GM23338 (cell line): ENCODE measurements around the gene GRIP2. TPM values are rescaled to one million over a fixed set of nuclear protein-coding genes. Genes with fewer than 3 reads are reported as not detected.
A peak's percentile ranks its signal among the peaks of the same experiment; 100 is the strongest.

Experiments
- ATAC-seq: fragments of 200-7000 bp; cut with Tn5 transposase; 3 replicates; pipeline ENCODE4 v1.9.1; 2020
- DNase-seq: peaks from one replicate; pipeline ENCODE4 v3.0.0-alpha.2; 2015; ENCODE audit warnings: low spot score
- H2AFZ ChIP-seq: fragments of 200-600 bp; sonication (generic); 2 replicates; pipeline ENCODE4 v1.8.0; 2016; ENCODE audit warnings: antibody characterized with exemption, mild to moderate bottlenecking, moderate library complexity
- H3F3A ChIP-seq: fragments of 200-600 bp; sonication (generic); replicated peaks from 2 replicates; pipeline ENCODE4 v1.8.0; 2017; ENCODE audit warnings: antibody characterized with exemption, mixed run types, low read depth
- H3K27ac ChIP-seq: fragments of 200-600 bp; sonication (generic); 2 replicates; pipeline ENCODE4 v1.6.1; 2016; ENCODE audit warnings: low read depth
- H3K27me3 ChIP-seq: fragments of 200-600 bp; sonication (generic); 2 replicates; pipeline ENCODE4 v1.8.0; 2016; ENCODE audit warnings: mild to moderate bottlenecking, mixed run types, moderate library complexity; ENCODE audit not compliant: insufficient read depth
- H3K36me3 ChIP-seq: fragments of 200-600 bp; sonication (generic); 2 replicates; pipeline ENCODE4 v1.8.0; 2016; ENCODE audit warnings: mild to moderate bottlenecking; ENCODE audit not compliant: insufficient read depth
- H3K4me1 ChIP-seq: fragments of 200-600 bp; sonication (generic); 2 replicates; pipeline ENCODE4 v1.8.0; 2016; ENCODE audit warnings: mild to moderate bottlenecking, moderate library complexity; ENCODE audit not compliant: insufficient read depth
- H3K4me2 ChIP-seq: fragments of 200-600 bp; sonication (generic); 2 replicates; pipeline ENCODE4 v1.7.1; 2017; ENCODE audit warnings: mixed run types
- H3K4me3 ChIP-seq: fragments of 200-600 bp; sonication (generic); 2 replicates; pipeline ENCODE4 v1.6.1; 2016; ENCODE audit warnings: mixed run types
- H3K79me2 ChIP-seq: fragments of 200-600 bp; sonication (generic); replicated peaks from 2 replicates; pipeline ENCODE4 v1.8.0; 2017; ENCODE audit warnings: mild to moderate bottlenecking; ENCODE audit not compliant: insufficient read depth
- H3K9me2 ChIP-seq: fragments of 200-600 bp; sonication (generic); 2 replicates; pipeline ENCODE4 v1.8.0; 2017; ENCODE audit not compliant: insufficient read depth
- H4K20me1 ChIP-seq: fragments of 200-600 bp; sonication (generic); replicated peaks from 2 replicates; pipeline ENCODE4 v1.8.0; 2017; ENCODE audit warnings: mild to moderate bottlenecking; ENCODE audit not compliant: insufficient read depth
- H3K27ac Mint-ChIP-seq: 2 replicates; pipeline ENCODE4 v1.8.0; 2020; ENCODE audit warnings: inconsistent platforms, mild to moderate bottlenecking, moderate library complexity, mixed read lengths
- H3K27me3 Mint-ChIP-seq: 3 replicates; pipeline ENCODE4 v1.8.0; 2022; ENCODE audit warnings: low read depth, mild to moderate bottlenecking, moderate library complexity, mixed read lengths, inconsistent platforms; ENCODE audit not compliant: insufficient read depth, poor library complexity
- H3K36me3 Mint-ChIP-seq: 3 replicates; pipeline ENCODE4 v1.8.0; 2021; ENCODE audit warnings: low read depth, mild to moderate bottlenecking, inconsistent platforms, moderate library complexity, mixed read lengths
- H3K4me1 Mint-ChIP-seq: 3 replicates; pipeline ENCODE4 v1.8.0; 2020; ENCODE audit warnings: mild to moderate bottlenecking, inconsistent platforms, mixed read lengths
- H3K4me3 Mint-ChIP-seq: 3 replicates; pipeline ENCODE4 v1.8.0; 2021; ENCODE audit warnings: moderate library complexity, mild to moderate bottlenecking, inconsistent platforms, mixed read lengths
- H3K9me3 Mint-ChIP-seq: 3 replicates; pipeline ENCODE4 v1.8.0; 2020; ENCODE audit warnings: moderate library complexity, mild to moderate bottlenecking, inconsistent platforms, mixed read lengths
- CREB1 ChIP-seq: fragments of 250-450 bp; sonication (Bioruptor Pico); IDR thresholded peaks from 2 replicates; pipeline ENCODE4 v1.5.0; 2020; ENCODE audit warnings: low read depth, mild to moderate bottlenecking, moderate library complexity
- EZH2 ChIP-seq: fragments of 200-600 bp; sonication (generic); IDR thresholded peaks from one replicate; pipeline ENCODE4 v1.8.0; 2017; ENCODE audit warnings: antibody characterized with exemption, mild to moderate bottlenecking, low read depth; ENCODE audit not compliant: unreplicated experiment
- JUNB ChIP-seq: IDR thresholded peaks from one replicate; pipeline ENCODE4 v1.6.1; 2016; ENCODE audit warnings: antibody characterized with exemption; ENCODE audit not compliant: unreplicated experiment
- NANOG ChIP-seq: IDR thresholded peaks from 2 replicates; pipeline ENCODE4 v1.6.1; 2016; ENCODE audit warnings: antibody characterized with exemption, borderline replicate concordance
- ZNF114 ChIP-seq: fragments of 250-450 bp; sonication (Bioruptor Pico); IDR thresholded peaks from 2 replicates; pipeline ENCODE4 v1.5.0; 2020; ENCODE audit warnings: mild to moderate bottlenecking, moderate library complexity
- ZNF331 ChIP-seq: fragments of 250-450 bp; sonication (Bioruptor Pico); IDR thresholded peaks from 2 replicates; pipeline ENCODE4 v1.5.0; 2020; ENCODE audit warnings: low read depth, mild to moderate bottlenecking, moderate library complexity
- polyA plus RNA-seq: library from polyadenylated mRNA; unstranded; fragments of >200 nt; fragmentation: Nextera tagmentation; extraction: Ambion mirVana; gene quantifications from 2 replicates; pipeline ENCODE4 v1.2.1, GENCODE V29; 2016
- total RNA-seq: library from RNA; depleted of rRNA; stranded (reverse); fragments of >200 nt; shearing (Covaris generic); gene quantifications from 2 replicates; pipeline ENCODE4 v1.2.3, GENCODE V29; 2014
- TF ChIP-seq, protein P1 (sequence below): IDR thresholded peaks from 2 replicates; pipeline ENCODE4 v1.6.1; 2016; ENCODE audit warnings: antibody characterized with exemption
- TF ChIP-seq, protein P2 (sequence below): IDR thresholded peaks from one replicate; pipeline ENCODE4 v1.6.1; 2018; ENCODE audit warnings: antibody characterized with exemption; ENCODE audit not compliant: unreplicated experiment
- TF ChIP-seq, protein P3 (sequence below): fragments of 250-450 bp; sonication (Bioruptor Pico); IDR thresholded peaks from 2 replicates; pipeline ENCODE4 v1.5.0; 2020; ENCODE audit warnings: mild to moderate bottlenecking, moderate library complexity

The GRIP2 gene
- total and polyA plus RNA-seq, 2 experiments from 2014 or later = 3.6 to 5.8 TPM

- TF ChIP-seq CREB1 (CRISPR knock-in tag) (no peak), NANOG (no peak), JUNB (no peak), EZH2 (no peak), ZNF114 (CRISPR knock-in tag) (no peak)
- TF ChIP-seq, protein P1, sequence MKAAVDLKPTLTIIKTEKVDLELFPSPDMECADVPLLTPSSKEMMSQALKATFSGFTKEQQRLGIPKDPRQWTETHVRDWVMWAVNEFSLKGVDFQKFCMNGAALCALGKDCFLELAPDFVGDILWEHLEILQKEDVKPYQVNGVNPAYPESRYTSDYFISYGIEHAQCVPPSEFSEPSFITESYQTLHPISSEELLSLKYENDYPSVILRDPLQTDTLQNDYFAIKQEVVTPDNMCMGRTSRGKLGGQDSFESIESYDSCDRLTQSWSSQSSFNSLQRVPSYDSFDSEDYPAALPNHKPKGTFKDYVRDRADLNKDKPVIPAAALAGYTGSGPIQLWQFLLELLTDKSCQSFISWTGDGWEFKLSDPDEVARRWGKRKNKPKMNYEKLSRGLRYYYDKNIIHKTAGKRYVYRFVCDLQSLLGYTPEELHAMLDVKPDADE = no peak
- TF ChIP-seq, protein P2, sequence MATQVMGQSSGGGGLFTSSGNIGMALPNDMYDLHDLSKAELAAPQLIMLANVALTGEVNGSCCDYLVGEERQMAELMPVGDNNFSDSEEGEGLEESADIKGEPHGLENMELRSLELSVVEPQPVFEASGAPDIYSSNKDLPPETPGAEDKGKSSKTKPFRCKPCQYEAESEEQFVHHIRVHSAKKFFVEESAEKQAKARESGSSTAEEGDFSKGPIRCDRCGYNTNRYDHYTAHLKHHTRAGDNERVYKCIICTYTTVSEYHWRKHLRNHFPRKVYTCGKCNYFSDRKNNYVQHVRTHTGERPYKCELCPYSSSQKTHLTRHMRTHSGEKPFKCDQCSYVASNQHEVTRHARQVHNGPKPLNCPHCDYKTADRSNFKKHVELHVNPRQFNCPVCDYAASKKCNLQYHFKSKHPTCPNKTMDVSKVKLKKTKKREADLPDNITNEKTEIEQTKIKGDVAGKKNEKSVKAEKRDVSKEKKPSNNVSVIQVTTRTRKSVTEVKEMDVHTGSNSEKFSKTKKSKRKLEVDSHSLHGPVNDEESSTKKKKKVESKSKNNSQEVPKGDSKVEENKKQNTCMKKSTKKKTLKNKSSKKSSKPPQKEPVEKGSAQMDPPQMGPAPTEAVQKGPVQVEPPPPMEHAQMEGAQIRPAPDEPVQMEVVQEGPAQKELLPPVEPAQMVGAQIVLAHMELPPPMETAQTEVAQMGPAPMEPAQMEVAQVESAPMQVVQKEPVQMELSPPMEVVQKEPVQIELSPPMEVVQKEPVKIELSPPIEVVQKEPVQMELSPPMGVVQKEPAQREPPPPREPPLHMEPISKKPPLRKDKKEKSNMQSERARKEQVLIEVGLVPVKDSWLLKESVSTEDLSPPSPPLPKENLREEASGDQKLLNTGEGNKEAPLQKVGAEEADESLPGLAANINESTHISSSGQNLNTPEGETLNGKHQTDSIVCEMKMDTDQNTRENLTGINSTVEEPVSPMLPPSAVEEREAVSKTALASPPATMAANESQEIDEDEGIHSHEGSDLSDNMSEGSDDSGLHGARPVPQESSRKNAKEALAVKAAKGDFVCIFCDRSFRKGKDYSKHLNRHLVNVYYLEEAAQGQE = no peak
Measured at GRCh38 chr3:14518432-14518802, 21.7 kb downstream of the GRIP2 start (continued).

DNA sequence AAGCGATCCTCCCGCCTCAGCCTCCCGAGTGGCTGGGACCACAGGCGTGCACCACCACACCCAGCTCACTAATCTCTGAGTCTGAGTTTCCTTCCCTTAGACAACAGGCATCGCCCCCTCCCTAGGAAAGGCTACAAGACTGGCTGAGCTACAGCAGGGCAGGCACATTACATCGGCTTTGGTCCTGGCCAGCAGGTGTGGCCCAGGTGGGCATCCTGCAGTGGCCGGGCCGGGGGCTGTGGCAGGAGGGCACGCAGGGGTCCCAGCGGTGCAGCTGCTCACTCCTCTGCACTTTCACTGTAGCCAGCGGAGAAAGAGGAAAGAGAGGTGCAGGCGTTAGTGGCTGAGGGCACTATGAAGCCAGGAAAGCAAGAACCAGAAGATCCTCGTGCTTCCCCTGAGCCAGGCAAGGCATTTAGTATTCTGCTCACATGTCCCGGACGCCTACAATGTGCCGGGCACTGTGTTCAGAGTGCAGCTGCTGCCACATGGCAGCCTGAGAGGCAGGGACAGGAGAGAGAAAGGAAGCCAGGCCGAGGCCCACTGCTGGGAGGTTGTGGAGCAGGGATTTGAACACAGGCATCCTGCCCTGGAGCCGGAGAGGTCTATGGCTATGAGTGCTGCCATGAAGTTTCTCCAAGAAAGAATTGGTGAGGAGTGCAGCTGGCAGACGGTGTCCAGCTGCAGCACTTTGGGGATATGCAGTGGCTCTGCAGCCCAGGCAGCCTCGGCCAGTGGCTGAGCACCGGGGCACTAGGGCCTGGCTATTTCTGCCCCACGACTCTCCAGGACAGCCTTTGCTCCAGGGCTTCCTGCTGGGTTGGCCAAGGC is 22.3 kb downstream of the GRIP2 start:
- Mint-ChIP-seq H3K4me1 (peaks cover 6% of the 10 kb centered on the region), H3K27ac (no peak overlapping the region), H3K27me3 (peaks cover 9% of the 10 kb centered on the region), H3K36me3 (no peaks in the 10 kb centered on the region), H3K9me3 (no peaks in the 10 kb centered on the region), H3K4me3 (no peak overlapping the region)
- ATAC-seq = peak; percentile 19; the same call in 2 of the 3 replicates
- Histone ChIP-seq H2AFZ (no peak overlapping the region), H3K36me3 (no peaks in the 10 kb centered on the region), H3K79me2 (no peaks in the 10 kb centered on the region), H3K27me3 (no peaks in the 10 kb centered on the region), H3K4me2 (no peak overlapping the region), H3K27ac (no peak overlapping the region), H3K9me2 (no peaks in the 10 kb centered on the region), H3K4me1 (no peaks in the 10 kb centered on the region), H4K20me1 (no peaks in the 10 kb centered on the region), H3K4me3 (no peak overlapping the region), H3F3A (no peaks in the 10 kb centered on the region)
- no peak for DNase-seq
- TF ChIP-seq ZNF331 (CRISPR knock-in tag) = no peak
- TF ChIP-seq JUNB = no peak
- TF ChIP-seq, protein P3, sequence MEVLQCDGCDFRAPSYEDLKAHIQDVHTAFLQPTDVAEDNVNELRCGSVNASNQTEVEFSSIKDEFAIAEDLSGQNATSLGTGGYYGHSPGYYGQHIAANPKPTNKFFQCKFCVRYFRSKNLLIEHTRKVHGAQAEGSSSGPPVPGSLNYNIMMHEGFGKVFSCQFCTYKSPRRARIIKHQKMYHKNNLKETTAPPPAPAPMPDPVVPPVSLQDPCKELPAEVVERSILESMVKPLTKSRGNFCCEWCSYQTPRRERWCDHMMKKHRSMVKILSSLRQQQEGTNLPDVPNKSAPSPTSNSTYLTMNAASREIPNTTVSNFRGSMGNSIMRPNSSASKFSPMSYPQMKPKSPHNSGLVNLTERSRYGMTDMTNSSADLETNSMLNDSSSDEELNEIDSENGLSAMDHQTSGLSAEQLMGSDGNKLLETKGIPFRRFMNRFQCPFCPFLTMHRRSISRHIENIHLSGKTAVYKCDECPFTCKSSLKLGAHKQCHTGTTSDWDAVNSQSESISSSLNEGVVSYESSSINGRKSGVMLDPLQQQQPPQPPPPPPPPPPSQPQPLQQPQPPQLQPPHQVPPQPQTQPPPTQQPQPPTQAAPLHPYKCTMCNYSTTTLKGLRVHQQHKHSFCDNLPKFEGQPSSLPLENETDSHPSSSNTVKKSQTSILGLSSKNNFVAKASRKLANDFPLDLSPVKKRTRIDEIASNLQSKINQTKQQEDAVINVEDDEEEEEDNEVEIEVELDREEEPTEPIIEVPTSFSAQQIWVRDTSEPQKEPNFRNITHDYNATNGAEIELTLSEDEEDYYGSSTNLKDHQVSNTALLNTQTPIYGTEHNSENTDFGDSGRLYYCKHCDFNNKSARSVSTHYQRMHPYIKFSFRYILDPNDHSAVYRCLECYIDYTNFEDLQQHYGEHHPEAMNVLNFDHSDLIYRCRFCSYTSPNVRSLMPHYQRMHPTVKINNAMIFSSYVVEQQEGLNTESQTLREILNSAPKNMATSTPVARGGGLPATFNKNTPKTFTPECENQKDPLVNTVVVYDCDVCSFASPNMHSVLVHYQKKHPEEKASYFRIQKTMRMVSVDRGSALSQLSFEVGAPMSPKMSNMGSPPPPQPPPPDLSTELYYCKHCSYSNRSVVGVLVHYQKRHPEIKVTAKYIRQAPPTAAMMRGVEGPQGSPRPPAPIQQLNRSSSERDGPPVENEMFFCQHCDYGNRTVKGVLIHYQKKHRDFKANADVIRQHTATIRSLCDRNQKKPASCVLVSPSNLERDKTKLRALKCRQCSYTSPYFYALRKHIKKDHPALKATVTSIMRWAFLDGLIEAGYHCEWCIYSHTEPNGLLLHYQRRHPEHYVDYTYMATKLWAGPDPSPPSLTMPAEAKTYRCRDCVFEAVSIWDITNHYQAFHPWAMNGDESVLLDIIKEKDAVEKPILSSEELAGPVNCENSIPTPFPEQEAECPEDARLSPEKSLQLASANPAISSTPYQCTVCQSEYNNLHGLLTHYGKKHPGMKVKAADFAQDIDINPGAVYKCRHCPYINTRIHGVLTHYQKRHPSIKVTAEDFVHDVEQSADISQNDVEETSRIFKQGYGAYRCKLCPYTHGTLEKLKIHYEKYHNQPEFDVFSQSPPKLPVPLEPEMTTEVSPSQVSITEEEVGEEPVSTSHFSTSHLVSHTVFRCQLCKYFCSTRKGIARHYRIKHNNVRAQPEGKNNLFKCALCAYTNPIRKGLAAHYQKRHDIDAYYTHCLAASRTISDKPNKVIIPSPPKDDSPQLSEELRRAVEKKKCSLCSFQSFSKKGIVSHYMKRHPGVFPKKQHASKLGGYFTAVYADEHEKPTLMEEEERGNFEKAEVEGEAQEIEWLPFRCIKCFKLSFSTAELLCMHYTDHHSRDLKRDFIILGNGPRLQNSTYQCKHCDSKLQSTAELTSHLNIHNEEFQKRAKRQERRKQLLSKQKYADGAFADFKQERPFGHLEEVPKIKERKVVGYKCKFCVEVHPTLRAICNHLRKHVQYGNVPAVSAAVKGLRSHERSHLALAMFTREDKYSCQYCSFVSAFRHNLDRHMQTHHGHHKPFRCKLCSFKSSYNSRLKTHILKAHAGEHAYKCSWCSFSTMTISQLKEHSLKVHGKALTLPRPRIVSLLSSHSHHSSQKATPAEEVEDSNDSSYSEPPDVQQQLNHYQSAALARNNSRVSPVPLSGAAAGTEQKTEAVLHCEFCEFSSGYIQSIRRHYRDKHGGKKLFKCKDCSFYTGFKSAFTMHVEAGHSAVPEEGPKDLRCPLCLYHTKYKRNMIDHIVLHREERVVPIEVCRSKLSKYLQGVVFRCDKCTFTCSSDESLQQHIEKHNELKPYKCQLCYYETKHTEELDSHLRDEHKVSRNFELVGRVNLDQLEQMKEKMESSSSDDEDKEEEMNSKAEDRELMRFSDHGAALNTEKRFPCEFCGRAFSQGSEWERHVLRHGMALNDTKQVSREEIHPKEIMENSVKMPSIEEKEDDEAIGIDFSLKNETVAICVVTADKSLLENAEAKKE (CRISPR knock-in tag) = no peak
